Fibroblast of the aortic adventitia (primary cell): Measurements from ENCODE around the gene B9D1. TPM values are rescaled to one million over a fixed set of nuclear protein-coding genes. Genes with fewer than 3 reads are reported as not detected.

ENCODE experiments used
- DNase-seq: peaks from one replicate; pipeline ENCODE4 v3.0.0-alpha.2; 2010; ENCODE audit warnings: low read depth
- H3K4me3 ChIP-seq: 2 replicates; pipeline ENCODE4 v1.5.1; 2011; ENCODE audit warnings: low read depth, mild to moderate bottlenecking, control low read depth, low read length, moderate library complexity
- total RNA-seq: library from RNA; depleted of rRNA; stranded (reverse); fragments of >200 nt; gene quantifications from 2 replicates; pipeline ENCODE4 v1.2.3, GENCODE V29; 2012; ENCODE audit warnings: low replicate concordance
- TF ChIP-seq, protein P1 (sequence below): IDR thresholded peaks from 2 replicates; pipeline ENCODE4 v1.5.1; 2011; ENCODE audit warnings: mild to moderate bottlenecking, low read length, control low read depth, inconsistent platforms; ENCODE audit not compliant: insufficient read depth

B9D1 gene
- total RNA-seq, 1 donor, result 19.9 TPM

DNA sequence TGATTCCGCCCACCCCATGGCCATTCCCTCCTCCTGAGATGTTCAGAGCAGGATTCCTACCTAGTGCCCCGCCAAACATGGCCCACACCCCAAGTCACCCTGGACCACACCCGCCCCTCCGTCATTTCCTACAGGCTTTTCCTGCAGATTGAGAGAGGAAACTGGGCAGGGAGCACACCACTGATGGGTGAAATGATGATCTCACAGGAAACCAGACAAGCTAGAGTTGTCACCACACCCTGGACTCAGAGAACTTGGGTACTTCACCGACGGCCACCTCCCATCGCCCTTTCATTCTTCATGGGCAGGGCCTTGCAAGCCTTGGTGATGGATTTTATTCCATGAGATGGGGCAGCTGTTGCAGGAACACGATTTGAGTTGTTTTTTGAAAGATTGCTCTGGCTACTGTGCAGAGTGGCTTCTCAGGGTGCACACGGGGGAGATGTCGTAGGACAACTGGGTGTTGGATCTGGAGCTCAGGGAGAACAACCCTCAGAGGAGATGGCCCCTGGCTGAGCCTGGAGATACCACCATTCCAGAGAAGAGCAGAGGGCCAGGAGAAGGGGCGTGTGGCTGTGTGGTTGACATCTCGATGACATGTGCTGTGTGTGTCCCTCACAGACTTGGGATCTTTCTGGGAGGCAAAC, 7.4 kb upstream of the B9D1 start:
- no peak for DNase-seq
- TF ChIP-seq, protein P1, sequence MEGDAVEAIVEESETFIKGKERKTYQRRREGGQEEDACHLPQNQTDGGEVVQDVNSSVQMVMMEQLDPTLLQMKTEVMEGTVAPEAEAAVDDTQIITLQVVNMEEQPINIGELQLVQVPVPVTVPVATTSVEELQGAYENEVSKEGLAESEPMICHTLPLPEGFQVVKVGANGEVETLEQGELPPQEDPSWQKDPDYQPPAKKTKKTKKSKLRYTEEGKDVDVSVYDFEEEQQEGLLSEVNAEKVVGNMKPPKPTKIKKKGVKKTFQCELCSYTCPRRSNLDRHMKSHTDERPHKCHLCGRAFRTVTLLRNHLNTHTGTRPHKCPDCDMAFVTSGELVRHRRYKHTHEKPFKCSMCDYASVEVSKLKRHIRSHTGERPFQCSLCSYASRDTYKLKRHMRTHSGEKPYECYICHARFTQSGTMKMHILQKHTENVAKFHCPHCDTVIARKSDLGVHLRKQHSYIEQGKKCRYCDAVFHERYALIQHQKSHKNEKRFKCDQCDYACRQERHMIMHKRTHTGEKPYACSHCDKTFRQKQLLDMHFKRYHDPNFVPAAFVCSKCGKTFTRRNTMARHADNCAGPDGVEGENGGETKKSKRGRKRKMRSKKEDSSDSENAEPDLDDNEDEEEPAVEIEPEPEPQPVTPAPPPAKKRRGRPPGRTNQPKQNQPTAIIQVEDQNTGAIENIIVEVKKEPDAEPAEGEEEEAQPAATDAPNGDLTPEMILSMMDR, result no peak
- no peak overlapping the region for H3K4me3 ChIP-seq

DNA sequence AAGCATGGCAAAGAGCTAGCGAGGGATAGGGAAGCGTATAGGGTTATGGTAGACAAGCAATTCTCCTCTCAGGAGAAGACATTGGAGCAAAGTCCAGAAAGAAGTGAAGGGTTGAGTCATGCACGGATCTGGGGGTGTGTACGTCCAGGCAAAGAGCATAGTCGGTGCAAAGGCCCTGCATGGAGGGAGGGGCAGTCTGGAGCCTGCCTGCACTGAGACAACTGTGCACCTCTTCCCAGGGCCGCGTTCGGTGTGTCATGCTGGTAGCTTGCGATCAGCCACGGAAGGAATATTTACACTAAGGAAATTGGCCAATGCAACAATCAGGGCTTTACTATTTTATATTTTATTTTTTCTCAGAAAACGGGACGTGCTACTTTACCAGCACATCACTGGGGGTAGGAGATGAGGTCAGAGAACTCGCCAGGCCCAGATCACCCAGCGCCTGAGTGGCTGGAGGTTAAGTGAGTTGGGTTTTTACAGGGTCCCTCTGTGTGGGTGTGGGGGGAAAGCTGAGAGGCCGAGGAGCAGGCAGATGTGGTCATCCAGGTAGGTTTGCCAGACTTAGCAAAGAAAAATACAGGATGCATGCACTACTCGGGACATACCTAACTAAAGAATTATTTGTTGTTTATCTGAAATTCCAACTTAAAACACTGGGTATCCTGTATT, 6.7 kb upstream of the B9D1 start:
- DNase-seq, result no peak
- TF ChIP-seq, protein P1, result no peak
- H3K4me3 ChIP-seq, result no peak overlapping the region

DNA sequence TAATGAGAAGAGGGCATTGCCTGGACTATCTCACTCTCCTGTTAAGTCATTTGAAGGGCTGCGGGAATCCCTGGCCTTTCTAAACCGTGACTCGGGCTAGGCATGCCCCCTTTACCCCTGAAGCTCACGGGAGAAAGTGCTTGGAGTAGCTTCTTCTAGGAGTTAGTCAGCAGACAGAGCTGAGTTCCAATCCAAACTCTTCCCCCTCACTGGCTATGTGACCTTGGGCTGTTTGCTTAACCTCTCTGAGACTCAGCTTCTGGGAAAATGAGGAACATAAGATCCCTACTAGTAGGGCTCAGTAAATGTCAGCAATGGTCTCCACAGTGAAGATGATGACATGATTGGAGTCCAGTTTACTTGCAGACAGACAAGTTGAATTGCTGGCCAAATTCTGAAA, 5.7 kb upstream of the B9D1 start:
- H3K4me3 ChIP-seq, result no peak overlapping the region
- TF ChIP-seq, protein P1, result no peak
- no peak for DNase-seq

DNA sequence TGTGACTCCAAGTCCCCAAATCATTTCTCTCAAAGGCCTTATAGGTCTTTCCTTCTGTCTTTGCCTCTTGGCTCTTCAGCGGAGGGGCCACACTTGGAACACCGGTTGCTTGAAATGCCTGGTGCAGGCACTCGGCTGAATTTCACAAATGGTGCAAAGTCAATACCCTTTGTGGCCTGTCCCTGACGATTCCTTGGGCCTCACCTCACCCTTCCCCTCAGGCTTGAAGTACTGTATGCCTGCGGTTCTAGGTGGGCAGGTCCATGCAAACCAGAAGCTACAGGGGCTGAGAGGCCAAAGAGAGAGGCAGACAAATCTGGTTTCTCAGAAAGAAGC, 4.1 kb upstream of the B9D1 start:
- H3K4me3 ChIP-seq, result no peak overlapping the region
- TF ChIP-seq, protein P1, result no peak
- no peak for DNase-seq

DNA sequence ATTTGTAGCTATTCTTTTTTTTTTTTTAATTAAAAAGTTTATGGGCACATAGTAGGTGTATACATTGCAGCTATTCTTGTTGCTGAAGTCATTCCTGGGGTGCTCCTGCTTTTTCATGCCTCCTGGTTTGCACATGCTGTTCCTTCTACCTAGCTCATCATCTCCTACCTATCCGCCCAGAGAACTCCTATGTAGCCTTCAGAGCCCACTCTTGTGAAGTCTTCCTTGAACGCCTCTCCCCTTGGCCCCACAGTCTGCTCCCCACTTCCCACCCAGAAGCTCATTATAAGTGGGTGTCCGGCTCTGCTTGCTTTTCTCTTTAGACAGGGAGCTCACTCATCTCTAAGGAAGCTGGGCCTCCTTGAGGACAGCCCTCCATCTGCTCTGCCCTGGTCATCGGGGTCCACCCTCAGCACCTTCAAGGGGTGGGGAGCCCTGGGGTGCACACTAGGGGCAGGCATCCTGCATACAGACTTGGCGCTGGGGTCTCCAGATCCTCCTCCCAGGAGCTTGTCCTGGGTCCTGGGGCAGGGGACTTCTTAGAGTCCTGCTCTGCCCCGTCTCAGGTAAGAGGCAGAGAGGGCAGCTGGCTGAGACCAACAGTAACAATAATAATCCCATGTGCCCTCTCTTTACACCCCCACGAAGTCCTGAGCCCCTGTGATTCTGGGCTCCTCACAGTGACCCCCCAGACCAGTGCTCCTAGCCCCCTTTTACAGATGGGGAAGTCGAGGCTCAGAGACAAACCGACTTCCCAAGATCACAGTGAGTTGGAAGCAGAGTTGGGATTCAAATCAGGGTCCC, 3.5 kb upstream of the B9D1 start:
- no peak overlapping the region for H3K4me3 ChIP-seq
- TF ChIP-seq, protein P1, result no peak
- no peak for DNase-seq

DNA sequence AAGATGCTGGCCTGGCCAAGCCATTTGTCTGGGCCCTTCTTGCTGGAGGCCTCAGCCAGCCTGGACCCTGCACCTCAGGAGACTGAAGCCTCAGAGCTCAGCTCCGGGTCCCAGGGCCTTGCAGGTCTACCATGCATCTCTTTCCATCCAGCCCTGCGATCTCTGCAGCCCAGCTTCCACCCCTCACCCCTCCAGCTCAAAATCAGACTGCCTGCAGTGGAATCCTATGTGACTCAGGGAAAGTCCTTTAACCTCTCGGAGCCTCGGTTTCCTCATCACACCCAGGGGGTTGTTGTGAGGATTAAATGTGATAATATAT, 2.9 kb upstream of the B9D1 start:
- TF ChIP-seq, protein P1, result no peak
- no peak for DNase-seq
- H3K4me3 ChIP-seq, result no peak overlapping the region
